Suprapubic skin (tissue), 4 donors: ENCODE results near the gene ADK. TPM values are rescaled to one million over a fixed set of nuclear protein-coding genes. Genes with fewer than 3 reads are reported as not detected.

Experiments used
- DNase-seq, 2 donors: peaks; one replicate each; pipeline ENCODE4 v3.0.0-alpha.2; 2019; ENCODE audit warnings: low spot score in 2 of 2
- H3K27ac ChIP-seq: fragments of 200-600 bp; sonication (generic); one replicate; pipeline ENCODE4 v1.5.1; 2019
- H3K27me3 ChIP-seq: fragments of 200-600 bp; sonication (generic); one replicate; pipeline ENCODE4 v1.5.1; 2019
- H3K36me3 ChIP-seq: fragments of 200-600 bp; sonication (generic); one replicate; pipeline ENCODE4 v1.5.1; 2019
- H3K4me1 ChIP-seq: fragments of 200-600 bp; sonication (generic); one replicate; pipeline ENCODE4 v1.5.1; 2019
- H3K4me3 ChIP-seq: fragments of 200-600 bp; sonication (generic); one replicate; pipeline ENCODE4 v1.5.1; 2019; ENCODE audit warnings: mild to moderate bottlenecking
- H3K9me3 ChIP-seq: fragments of 200-600 bp; sonication (generic); one replicate; pipeline ENCODE4 v1.5.1; 2019
- EP300 ChIP-seq: sonication (generic); formaldehyde crosslinking; IDR thresholded peaks from one replicate; pipeline ENCODE4 v1.6.1; 2017; ENCODE audit warnings: antibody characterized with exemption
- POLR2A ChIP-seq, 2 donors: fragments of 450-650 bp; IDR thresholded peaks; one replicate each; pipeline ENCODE4 v1.6.1; 2017; ENCODE audit warnings: antibody characterized with exemption in 2 of 2, mild to moderate bottlenecking in 2 of 2, moderate library complexity in 2 of 2
- POLR2AphosphoS5 ChIP-seq, 3 donors: sonication (generic); formaldehyde crosslinking; IDR thresholded peaks; one replicate each; pipeline ENCODE4 v1.6.1; 2017; ENCODE audit warnings: antibody characterized with exemption in 3 of 3
- WGBS: methylation state at CpG from one replicate; pipeline ENCODE4 v1.1.5; 2018; 5-methylcytosine and 5-hydroxymethylcytosine counted together
- total RNA-seq, 4 donors: library from RNA; depleted of rRNA; stranded (reverse); fragments of >200 nt; gene quantifications; one replicate each; pipeline ENCODE4 v1.1.0, GENCODE V29; 2016
- TF ChIP-seq, protein P1 (sequence below), 2 donors: fragments of 200-600 bp in 1 of 2; fragments of 450-650 bp in 1 of 2; sonication (generic) in 1 of 2; IDR thresholded peaks; one replicate each; pipeline ENCODE4 v1.5.1; 2016 to 2019; ENCODE audit warnings: antibody characterized with exemption in 2 of 2, mild to moderate bottlenecking in 1 of 2, moderate library complexity in 1 of 2

The ADK gene
- total RNA-seq, 4 donors from 2014 or later, result 33.0 to 57.3 (median 48.0) TPM

DNA sequence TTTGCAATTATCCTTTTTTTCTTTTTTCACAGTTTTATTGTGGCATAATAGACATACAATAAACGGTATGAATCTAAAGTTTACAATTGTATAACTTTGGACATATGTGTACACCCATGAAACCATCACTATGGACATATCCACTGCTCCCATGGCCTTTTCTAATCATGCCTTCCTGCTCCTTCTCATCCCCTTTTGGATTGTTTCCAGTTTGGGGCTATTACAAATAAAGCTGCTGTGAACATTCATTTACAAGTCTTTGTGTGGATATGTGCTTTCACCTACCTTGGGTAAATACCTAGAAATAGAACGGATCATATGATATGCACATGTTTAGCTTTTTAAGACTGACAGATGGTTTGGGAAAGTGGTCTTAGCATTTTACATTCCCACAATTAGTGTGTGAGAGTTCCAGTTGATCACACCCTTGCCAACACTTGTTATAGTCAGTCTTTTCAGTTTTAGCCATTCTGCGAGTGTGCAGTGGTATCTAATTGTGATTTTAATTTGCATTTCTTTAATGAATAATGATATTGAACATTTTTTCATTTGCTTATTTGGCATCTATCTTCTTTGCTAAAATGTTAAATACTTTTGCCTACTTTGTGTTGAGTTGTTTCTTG, 554.4 kb downstream of the ADK start:
- DNase-seq, result no peak
- H3K4me3 ChIP-seq, result no peak overlapping the region
- H3K9me3 ChIP-seq, result peaks cover 5% of the 10 kb centered on the region
- no peak overlapping the region for H3K27ac ChIP-seq
- 98% methylated on average over 3 of the region's 3 CpGs for WGBS
- TF ChIP-seq POLR2A (IDR thresholded peaks at IDR 0.05) (no peak), EP300 (no peak), POLR2AphosphoS5 (IDR thresholded peaks at IDR 0.05) (no peak)
- TF ChIP-seq, protein P1, sequence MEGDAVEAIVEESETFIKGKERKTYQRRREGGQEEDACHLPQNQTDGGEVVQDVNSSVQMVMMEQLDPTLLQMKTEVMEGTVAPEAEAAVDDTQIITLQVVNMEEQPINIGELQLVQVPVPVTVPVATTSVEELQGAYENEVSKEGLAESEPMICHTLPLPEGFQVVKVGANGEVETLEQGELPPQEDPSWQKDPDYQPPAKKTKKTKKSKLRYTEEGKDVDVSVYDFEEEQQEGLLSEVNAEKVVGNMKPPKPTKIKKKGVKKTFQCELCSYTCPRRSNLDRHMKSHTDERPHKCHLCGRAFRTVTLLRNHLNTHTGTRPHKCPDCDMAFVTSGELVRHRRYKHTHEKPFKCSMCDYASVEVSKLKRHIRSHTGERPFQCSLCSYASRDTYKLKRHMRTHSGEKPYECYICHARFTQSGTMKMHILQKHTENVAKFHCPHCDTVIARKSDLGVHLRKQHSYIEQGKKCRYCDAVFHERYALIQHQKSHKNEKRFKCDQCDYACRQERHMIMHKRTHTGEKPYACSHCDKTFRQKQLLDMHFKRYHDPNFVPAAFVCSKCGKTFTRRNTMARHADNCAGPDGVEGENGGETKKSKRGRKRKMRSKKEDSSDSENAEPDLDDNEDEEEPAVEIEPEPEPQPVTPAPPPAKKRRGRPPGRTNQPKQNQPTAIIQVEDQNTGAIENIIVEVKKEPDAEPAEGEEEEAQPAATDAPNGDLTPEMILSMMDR (IDR thresholded peaks at IDR 0.05), result no peak
- no peaks in the 10 kb centered on the region for H3K27me3 ChIP-seq
- no peaks in the 10 kb centered on the region for H3K4me1 ChIP-seq
- H3K36me3 ChIP-seq, result peaks cover 19% of the 10 kb centered on the region

DNA sequence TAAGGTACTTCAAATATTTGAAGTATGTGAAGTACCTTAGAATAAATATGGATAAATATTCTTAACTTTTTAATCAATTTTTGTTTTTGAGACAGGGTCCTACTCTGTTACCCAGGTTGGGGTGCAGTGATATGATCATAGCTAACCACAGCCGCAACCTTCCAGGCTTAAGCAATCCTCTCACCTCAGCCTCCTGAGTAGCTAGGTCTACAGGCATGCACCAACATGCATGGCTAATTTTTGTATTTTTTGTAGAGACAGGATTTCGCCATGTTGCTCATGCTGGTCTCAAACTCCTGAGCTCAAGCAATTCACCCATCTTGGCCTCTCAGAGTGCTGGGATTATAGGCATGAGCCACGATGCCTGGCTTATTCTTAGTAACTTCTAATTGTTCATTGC, 555.9 kb downstream of the ADK start:
- 97% methylated on average over 3 of the region's 3 CpGs for WGBS
- peaks cover 19% of the 10 kb centered on the region for H3K36me3 ChIP-seq

DNA sequence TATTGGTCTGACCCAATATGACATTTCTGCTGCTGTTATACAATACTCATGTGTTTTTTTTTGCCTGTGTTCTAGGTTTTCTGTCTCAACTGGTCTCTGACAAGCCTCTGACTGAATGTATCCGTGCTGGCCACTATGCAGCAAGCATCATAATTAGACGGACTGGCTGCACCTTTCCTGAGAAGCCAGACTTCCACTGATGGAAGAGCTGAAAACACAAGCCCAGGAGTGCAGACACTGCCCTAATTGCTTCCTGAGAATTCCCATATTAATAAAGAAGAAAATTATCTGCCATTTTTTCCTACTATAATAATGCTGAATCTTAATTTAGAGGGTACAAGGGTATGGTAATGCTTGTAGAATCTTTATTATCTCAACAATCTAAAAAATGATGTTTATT, 557.2 kb downstream of the ADK start:
- no peak for TF ChIP-seq POLR2A (IDR thresholded peaks at IDR 0.05)
- TF ChIP-seq, protein P1 (IDR thresholded peaks at IDR 0.05), result no peak
- no peak for TF ChIP-seq EP300
- no peak for TF ChIP-seq POLR2AphosphoS5 (IDR thresholded peaks at IDR 0.05)
- Histone ChIP-seq H3K36me3 (peaks cover 16% of the 10 kb centered on the region), H3K27me3 (no peaks in the 10 kb centered on the region), H3K4me3 (no peak overlapping the region), H3K27ac (no peak overlapping the region), H3K4me1 (no peaks in the 10 kb centered on the region), H3K9me3 (peaks cover 5% of the 10 kb centered on the region)
- WGBS, result 92% methylated on average over 2 of the region's 2 CpGs
- no peak for DNase-seq

More for the DNA sequence above, 555.9 kb downstream of the ADK start:
- Histone ChIP-seq H3K27ac (no peak overlapping the region), H3K9me3 (peaks cover 5% of the 10 kb centered on the region), H3K4me3 (no peak overlapping the region), H3K4me1 (no peaks in the 10 kb centered on the region), H3K27me3 (no peaks in the 10 kb centered on the region)
- DNase-seq, result no peak
- TF ChIP-seq, protein P1 (IDR thresholded peaks at IDR 0.05), result no peak
- TF ChIP-seq EP300 (no peak), POLR2AphosphoS5 (IDR thresholded peaks at IDR 0.05) (no peak), POLR2A (IDR thresholded peaks at IDR 0.05) (no peak)

DNA sequence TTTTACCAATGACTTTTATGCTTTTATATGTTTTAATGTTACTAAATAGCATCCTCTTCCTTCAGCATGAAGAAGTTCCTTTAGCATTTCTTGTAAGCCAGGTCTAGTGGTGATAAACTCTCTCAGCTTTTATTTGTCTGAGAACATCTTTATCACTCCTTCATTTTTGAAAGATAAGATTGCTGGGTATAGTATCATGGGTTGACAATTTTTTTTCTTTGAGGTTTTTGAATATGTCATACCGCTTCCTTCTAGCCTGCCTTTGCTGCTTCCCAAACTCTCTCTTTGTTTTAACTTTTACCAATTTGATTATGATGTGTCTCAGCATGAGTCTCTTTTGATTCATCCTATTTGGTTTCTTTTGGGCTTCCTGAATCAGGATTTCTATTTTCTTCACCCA, 567.2 kb downstream of the ADK start:
- no peak overlapping the region for H3K27ac ChIP-seq
- H3K27me3 ChIP-seq, result no peaks in the 10 kb centered on the region
- H3K36me3 ChIP-seq, result no peaks in the 10 kb centered on the region
- peaks cover 6% of the 10 kb centered on the region for H3K9me3 ChIP-seq
- DNase-seq, result no peak
- no peak overlapping the region for H3K4me3 ChIP-seq
- WGBS, result 91% methylated on average over 1 of the region's 1 CpG
- H3K4me1 ChIP-seq, result no peaks in the 10 kb centered on the region
- TF ChIP-seq, protein P1 (IDR thresholded peaks at IDR 0.05), result no peak
- no peak for TF ChIP-seq EP300
- no peak for TF ChIP-seq POLR2A (IDR thresholded peaks at IDR 0.05)
- no peak for TF ChIP-seq POLR2AphosphoS5 (IDR thresholded peaks at IDR 0.05)

DNA sequence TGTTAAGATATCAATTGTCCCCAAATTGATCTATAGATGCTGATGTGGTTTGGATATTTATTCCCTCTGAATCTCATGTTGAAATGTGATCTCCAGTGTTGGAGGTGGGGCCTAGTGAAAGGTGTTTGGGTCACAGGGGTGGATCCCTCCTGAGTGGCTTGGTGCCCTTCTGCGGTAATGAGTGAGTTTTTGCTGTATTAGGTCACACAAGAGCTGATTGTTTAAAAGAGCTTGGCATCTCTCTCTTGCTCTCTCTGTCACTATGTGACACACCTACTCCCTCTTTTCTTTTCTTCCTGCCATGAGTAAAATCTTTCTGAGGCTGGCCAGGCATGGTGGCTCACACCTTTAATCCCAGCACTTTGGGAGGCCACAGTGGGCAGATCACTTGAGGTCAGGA, 577.2 kb downstream of the ADK start:
- no peak overlapping the region for H3K27ac ChIP-seq
- 90% methylated on average over 1 of the region's 1 CpG for WGBS

More for the DNA sequence above, 577.2 kb downstream of the ADK start:
- H3K4me3 ChIP-seq, result no peak overlapping the region
- no peaks in the 10 kb centered on the region for H3K4me1 ChIP-seq
- H3K36me3 ChIP-seq, result no peaks in the 10 kb centered on the region
- H3K9me3 ChIP-seq, result no peaks in the 10 kb centered on the region
- H3K27me3 ChIP-seq, result no peaks in the 10 kb centered on the region
- no peak for DNase-seq
- TF ChIP-seq POLR2AphosphoS5 (IDR thresholded peaks at IDR 0.05) (no peak), EP300 (no peak)
- TF ChIP-seq, protein P1 (IDR thresholded peaks at IDR 0.05), result no peak
